Thyroid gland (tissue), 4 donors: Measurements from ENCODE around the gene DRC3. TPM values are rescaled to one million over a fixed set of nuclear protein-coding genes. Genes with fewer than 3 reads are reported as not detected.
A peak's percentile ranks its signal among the peaks of the same experiment; 100 is the strongest.

Experiments used
- DNase-seq, 2 donors: peaks; one replicate each; pipeline ENCODE4 v3.0.0-alpha.2; 2019
- H3K27ac ChIP-seq, 3 donors: fragments of 200-600 bp; sonication (generic); 1 replicate in 2 of 3; 2 replicates in 1 of 3; pipeline ENCODE4 v1.5.1; 2016 to 2019; ENCODE audit warnings: mild to moderate bottlenecking in 1 of 3, moderate library complexity in 1 of 3
- H3K27me3 ChIP-seq: fragments of 200-600 bp; sonication (generic); one replicate; pipeline ENCODE4 v1.5.1; 2019
- H3K36me3 ChIP-seq, 2 donors: fragments of 200-600 bp; sonication (generic); one replicate each; pipeline ENCODE4 v1.5.1; 2016 to 2019
- H3K4me1 ChIP-seq, 2 donors: fragments of 200-600 bp; sonication (generic); one replicate each; pipeline ENCODE4 v1.5.1; 2017 to 2019
- H3K4me3 ChIP-seq, 3 donors: fragments of 200-600 bp; sonication (generic); replicated peaks in 1 of 3; 1 replicate in 2 of 3; 2 replicates in 1 of 3; pipeline ENCODE4 v1.5.1; 2016; ENCODE audit warnings: mild to moderate bottlenecking in 1 of 3
- H3K9me3 ChIP-seq: fragments of 200-600 bp; sonication (generic); one replicate; pipeline ENCODE4 v1.5.1; 2017
- POLR2A ChIP-seq, 2 donors: fragments of 450-650 bp; IDR thresholded peaks; one replicate each; pipeline ENCODE4 v1.6.1; 2017; ENCODE audit warnings: antibody characterized with exemption in 2 of 2, mild to moderate bottlenecking in 2 of 2, moderate library complexity in 1 of 2
- WGBS, 2 donors: methylation state at CpG; one replicate each; pipeline ENCODE4 v1.1.5; 2017; 5-methylcytosine and 5-hydroxymethylcytosine counted together
- intact Hi-C: fragments of 100-400 bp; cut with DNase I; formaldehyde crosslinking; loops from one replicate; pipeline ENCODE4 v1.15.1; 2023
- total RNA-seq, 4 donors: library from RNA; depleted of rRNA; stranded (reverse); fragments of >200 nt; gene quantifications; one replicate each; pipeline ENCODE4 v1.2.3, GENCODE V29; 2016
- TF ChIP-seq, protein P1 (sequence below), 6 experiments: fragments of 200-600 bp in 3 of 6; fragments of 450-650 bp in 3 of 6; sonication (generic) in 3 of 6; IDR thresholded peaks; one replicate each; pipeline ENCODE4 v1.5.1; 2016 to 2019; ENCODE audit warnings: antibody characterized with exemption in 6 of 6, mild to moderate bottlenecking in 2 of 6, inconsistent platforms in 1 of 6, moderate library complexity in 1 of 6

The DRC3 gene
- total RNA-seq, 4 donors from 2014 or later = 18.5 to 28.7 (median 23.4) TPM

DNA sequence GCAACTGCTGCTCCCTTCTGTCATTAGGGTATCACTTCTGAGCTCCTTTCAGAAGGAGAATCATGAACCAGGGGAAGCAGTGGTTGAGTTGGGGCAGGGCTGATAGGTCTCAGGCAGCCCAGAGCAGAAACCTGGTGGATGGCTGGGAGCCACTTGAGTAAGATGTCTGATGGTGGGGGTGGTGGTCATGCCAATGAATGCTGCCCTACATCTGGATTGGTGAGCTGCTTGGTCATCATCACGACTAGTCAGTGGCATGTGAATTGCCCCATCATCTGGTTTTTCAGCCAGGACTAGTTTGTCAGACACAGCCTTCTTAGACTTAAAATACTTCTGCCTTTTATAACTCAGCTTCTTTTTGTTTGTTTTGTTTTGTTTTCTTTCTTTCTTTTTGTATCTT, 69.1 kb downstream of the DRC3 start:
- no peak overlapping the region for H3K27ac ChIP-seq
- no peak for TF ChIP-seq POLR2A (IDR thresholded peaks at IDR 0.05)
- no peaks in the 10 kb centered on the region for H3K9me3 ChIP-seq
- WGBS, 2 donors = 40 to 72% methylated on average over 1 of the region's 1 CpG
- DNase-seq = no peak
- H3K4me3 ChIP-seq = no peak overlapping the region
- no peaks in the 10 kb centered on the region for H3K27me3 ChIP-seq
- no peaks in the 10 kb centered on the region for H3K36me3 ChIP-seq
- intact Hi-C loops = no loop called here
- H3K4me1 ChIP-seq = peaks cover 26 to 32% of the 10 kb centered on the region in 2 donors

GRCh38 chr17:18042983-18043382, 70.3 kb downstream of the DRC3 start:
- Histone ChIP-seq H3K4me1 (peaks cover 23 to 27% of the 10 kb centered on the region in 2 donors), H3K27ac (no peak overlapping the region), H3K9me3 (no peaks in the 10 kb centered on the region), H3K4me3 (no peak overlapping the region), H3K27me3 (no peaks in the 10 kb centered on the region), H3K36me3 (peaks cover 4 to 5% of the 10 kb centered on the region in 2 donors)
- intact Hi-C loops = no loop called here
- WGBS, 2 donors = 84 to 86% methylated on average over 8 of the region's 8 CpGs
- no peak for TF ChIP-seq POLR2A (IDR thresholded peaks at IDR 0.05)
- TF ChIP-seq, protein P1, sequence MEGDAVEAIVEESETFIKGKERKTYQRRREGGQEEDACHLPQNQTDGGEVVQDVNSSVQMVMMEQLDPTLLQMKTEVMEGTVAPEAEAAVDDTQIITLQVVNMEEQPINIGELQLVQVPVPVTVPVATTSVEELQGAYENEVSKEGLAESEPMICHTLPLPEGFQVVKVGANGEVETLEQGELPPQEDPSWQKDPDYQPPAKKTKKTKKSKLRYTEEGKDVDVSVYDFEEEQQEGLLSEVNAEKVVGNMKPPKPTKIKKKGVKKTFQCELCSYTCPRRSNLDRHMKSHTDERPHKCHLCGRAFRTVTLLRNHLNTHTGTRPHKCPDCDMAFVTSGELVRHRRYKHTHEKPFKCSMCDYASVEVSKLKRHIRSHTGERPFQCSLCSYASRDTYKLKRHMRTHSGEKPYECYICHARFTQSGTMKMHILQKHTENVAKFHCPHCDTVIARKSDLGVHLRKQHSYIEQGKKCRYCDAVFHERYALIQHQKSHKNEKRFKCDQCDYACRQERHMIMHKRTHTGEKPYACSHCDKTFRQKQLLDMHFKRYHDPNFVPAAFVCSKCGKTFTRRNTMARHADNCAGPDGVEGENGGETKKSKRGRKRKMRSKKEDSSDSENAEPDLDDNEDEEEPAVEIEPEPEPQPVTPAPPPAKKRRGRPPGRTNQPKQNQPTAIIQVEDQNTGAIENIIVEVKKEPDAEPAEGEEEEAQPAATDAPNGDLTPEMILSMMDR (IDR thresholded peaks at IDR 0.05) = no peak
- no peak for DNase-seq

GRCh38 chr17:18043491-18043890, 70.8 kb downstream of the DRC3 start:
- 40 to 64% methylated on average over 1 of the region's 1 CpG for WGBS, 2 donors
- H3K27me3 ChIP-seq = no peaks in the 10 kb centered on the region
- intact Hi-C loops = no loop called here
- H3K9me3 ChIP-seq = no peaks in the 10 kb centered on the region
- peaks cover 18 to 22% of the 10 kb centered on the region in 2 donors for H3K4me1 ChIP-seq
- H3K36me3 ChIP-seq = peaks cover 4 to 5% of the 10 kb centered on the region in 2 donors
- no peak for DNase-seq
- TF ChIP-seq POLR2A (IDR thresholded peaks at IDR 0.05) = no peak
- TF ChIP-seq, protein P1 (IDR thresholded peaks at IDR 0.05) = peak in 4 of 6 experiments; percentile 24 to 41 (median 30)
- no peak overlapping the region for H3K27ac ChIP-seq
- H3K4me3 ChIP-seq = no peak overlapping the region

DNA sequence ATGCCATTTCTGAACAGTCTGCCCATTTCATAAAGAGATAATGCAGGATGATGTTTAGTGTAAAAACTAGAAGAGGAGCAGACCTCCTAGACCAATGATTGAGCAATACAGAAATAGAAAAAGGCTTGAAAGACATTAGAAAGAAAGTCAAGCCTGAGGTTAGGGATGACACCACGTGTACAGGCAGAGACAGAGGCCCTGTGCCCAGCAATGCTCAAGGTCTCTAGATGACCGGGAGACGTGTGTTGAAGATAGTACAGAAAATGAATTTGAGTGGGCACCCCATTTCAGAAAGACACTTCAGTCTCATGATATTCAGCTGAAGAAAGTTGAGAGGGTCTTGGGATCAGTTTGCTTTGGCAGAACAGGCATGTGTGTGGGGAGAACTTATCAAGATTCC, 71.9 kb downstream of the DRC3 start:
- H3K9me3 ChIP-seq = no peaks in the 10 kb centered on the region
- no peaks in the 10 kb centered on the region for H3K27me3 ChIP-seq
- H3K4me1 ChIP-seq = peaks cover 16 to 21% of the 10 kb centered on the region in 2 donors
- H3K4me3 ChIP-seq = no peak overlapping the region
- no peak for TF ChIP-seq POLR2A (IDR thresholded peaks at IDR 0.05)
- TF ChIP-seq, protein P1 (IDR thresholded peaks at IDR 0.05) = no peak
- intact Hi-C loops = no loop called here
- peaks cover 4 to 5% of the 10 kb centered on the region in 2 donors for H3K36me3 ChIP-seq
- WGBS, 2 donors = 89 to 92% methylated on average over 3 of the region's 3 CpGs
- no peak for DNase-seq
- no peak overlapping the region for H3K27ac ChIP-seq

GRCh38 chr17:18045691-18046350, 73.2 kb downstream of the DRC3 start:
- no peaks in the 10 kb centered on the region for H3K9me3 ChIP-seq
- 75 to 83% methylated on average over 3 of the region's 3 CpGs for WGBS, 2 donors
- intact Hi-C loops = no loop called here
- H3K4me3 ChIP-seq = no peak overlapping the region
- H3K27ac ChIP-seq = no peak overlapping the region
- TF ChIP-seq POLR2A (IDR thresholded peaks at IDR 0.05) = no peak
- TF ChIP-seq, protein P1 (IDR thresholded peaks at IDR 0.05) = no peak
- no peaks in the 10 kb centered on the region for H3K27me3 ChIP-seq
- DNase-seq = no peak
- H3K36me3 ChIP-seq = peaks cover 4 to 5% of the 10 kb centered on the region in 2 donors
- H3K4me1 ChIP-seq = peaks cover 6 to 14% of the 10 kb centered on the region in 2 donors
